HEK293T (cell line): Measurements from ENCODE around the gene LRRC4C.

Source experiments
- CTCF ChIA-PET: fragments of 350-600 bp; formaldehyde crosslinking; extraction: SDS; loops from one replicate; lab custom pipeline; 2021; ENCODE audit warnings: antibody characterized with exemption, inconsistent platforms; lab: Yijun Ruan, JAX
- POLR2A ChIA-PET: fragments of 350-600 bp; formaldehyde crosslinking; extraction: SDS; loops from one replicate; lab custom pipeline; 2020; ENCODE audit warnings: antibody characterized with exemption, inconsistent platforms; lab: Yijun Ruan, JAX
- DNase-seq: peaks from one replicate; pipeline ENCODE4 v3.0.0; 2012; ENCODE audit warnings: mixed read lengths; ENCODE audit errors: extremely low spot score
- ARNT ChIP-seq: fragments of 450-650 bp; IDR thresholded peaks from 2 replicates; pipeline ENCODE4 v1.6.1; 2017; ENCODE audit warnings: mild to moderate bottlenecking
- BHLHE40 ChIP-seq: fragments of 450-650 bp; IDR thresholded peaks from 2 replicates; pipeline ENCODE4 v1.6.1; 2016; ENCODE audit warnings: mild to moderate bottlenecking, moderate library complexity, borderline replicate concordance
- CTBP1 ChIP-seq: fragments of 450-650 bp; IDR thresholded peaks from 2 replicates; pipeline ENCODE4 v1.6.1; 2016; ENCODE audit warnings: borderline replicate concordance
- ELF4 ChIP-seq: fragments of 450-650 bp; IDR thresholded peaks from 2 replicates; pipeline ENCODE4 v1.6.1; 2017; ENCODE audit warnings: antibody characterized with exemption
- FOXA1 ChIP-seq: fragments of 450-650 bp; IDR thresholded peaks from 2 replicates; pipeline ENCODE4 v1.6.1; 2016; ENCODE audit warnings: mild to moderate bottlenecking
- FOXK2 ChIP-seq: fragments of 450-650 bp; IDR thresholded peaks from 2 replicates; pipeline ENCODE4 v1.6.1; 2016; ENCODE audit warnings: mild to moderate bottlenecking
- FOXM1 ChIP-seq: fragments of 450-650 bp; IDR thresholded peaks from 2 replicates; pipeline ENCODE4 v1.6.1; 2017; ENCODE audit warnings: mild to moderate bottlenecking, borderline replicate concordance
- HDGF ChIP-seq: fragments of 450-650 bp; IDR thresholded peaks from 2 replicates; pipeline ENCODE4 v1.6.1; 2017; ENCODE audit warnings: antibody characterized with exemption, borderline replicate concordance
- L3MBTL2 ChIP-seq: fragments of 450-650 bp; conservative IDR thresholded peaks from 2 replicates; pipeline ENCODE4 v1.6.1; 2016; ENCODE audit warnings: mild to moderate bottlenecking
- LEF1 ChIP-seq: fragments of 450-650 bp; IDR thresholded peaks from 2 replicates; pipeline ENCODE4 v1.6.1; 2017; ENCODE audit warnings: mild to moderate bottlenecking, borderline replicate concordance
- NFRKB ChIP-seq: fragments of 450-650 bp; IDR thresholded peaks from 2 replicates; pipeline ENCODE4 v1.6.1; 2016; ENCODE audit warnings: mild to moderate bottlenecking, moderate library complexity
- SP1 ChIP-seq: fragments of 450-650 bp; IDR thresholded peaks from 2 replicates; pipeline ENCODE4 v1.6.1; 2017
- SUZ12 ChIP-seq: fragments of 450-650 bp; IDR thresholded peaks from 2 replicates; pipeline ENCODE4 v1.6.1; 2016; ENCODE audit warnings: mild to moderate bottlenecking
- TARDBP ChIP-seq: fragments of 450-650 bp; IDR thresholded peaks from 2 replicates; pipeline ENCODE4 v1.6.1; 2016
- ZNF384 ChIP-seq: fragments of 450-650 bp; IDR thresholded peaks from 2 replicates; pipeline ENCODE4 v1.6.1; 2016
- TF ChIP-seq, protein P1 (sequence below): fragments of 450-650 bp; IDR thresholded peaks from 2 replicates; pipeline ENCODE4 v1.6.1; 2016

The LRRC4C gene

DNA sequence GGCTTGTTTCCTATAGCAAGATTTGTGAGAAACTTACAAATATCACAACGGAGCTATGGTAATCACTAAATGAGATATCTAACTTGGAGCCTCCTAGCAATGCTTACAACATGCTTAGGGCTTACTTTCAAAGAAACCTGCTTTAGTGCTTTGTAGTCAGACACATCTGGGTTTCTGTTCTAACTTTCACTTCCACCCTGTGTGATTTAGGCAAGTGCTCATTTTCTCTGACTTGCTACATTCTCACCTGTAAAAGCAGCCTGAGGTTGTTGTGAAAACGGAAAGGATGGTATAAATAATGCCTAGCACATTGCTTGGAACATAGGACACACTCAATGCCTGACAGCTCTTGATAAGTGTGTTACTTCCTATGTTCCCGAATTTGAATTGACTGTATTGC, 45.6 kb downstream of the LRRC4C start:
- DNase-seq: no peak
- ChIA-PET POLR2A (no interaction called here), CTCF (no interaction called here)
- TF ChIP-seq FOXA1 (no peak), ELF4 (no peak), HDGF (no peak), ARNT (no peak), SUZ12 (no peak)

DNA sequence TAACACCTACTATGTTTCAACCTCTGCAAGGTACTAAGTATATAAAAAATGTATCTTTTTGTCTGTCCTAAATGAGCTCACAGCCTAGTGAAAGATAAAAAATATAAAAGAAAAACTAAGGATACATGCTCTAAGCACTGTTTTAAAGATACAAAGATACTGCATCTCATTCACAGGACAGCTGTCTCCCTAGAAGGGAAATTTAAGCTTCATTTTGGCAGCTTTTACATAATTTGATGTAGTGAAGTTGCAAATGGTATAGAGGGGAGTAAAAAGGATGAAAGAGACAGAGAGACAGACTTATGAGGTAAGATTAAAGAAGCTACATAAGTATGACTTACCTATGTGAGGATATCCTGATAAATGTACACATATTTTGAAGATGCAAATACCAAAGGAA, 53.6 kb downstream of the LRRC4C start:
- no peak for DNase-seq
- ChIA-PET POLR2A (no interaction called here), CTCF (no interaction called here)
- TF ChIP-seq BHLHE40 (no peak), TARDBP (no peak), FOXA1 (no peak), ZNF384 (no peak), L3MBTL2 (no peak), ARNT (no peak)

DNA sequence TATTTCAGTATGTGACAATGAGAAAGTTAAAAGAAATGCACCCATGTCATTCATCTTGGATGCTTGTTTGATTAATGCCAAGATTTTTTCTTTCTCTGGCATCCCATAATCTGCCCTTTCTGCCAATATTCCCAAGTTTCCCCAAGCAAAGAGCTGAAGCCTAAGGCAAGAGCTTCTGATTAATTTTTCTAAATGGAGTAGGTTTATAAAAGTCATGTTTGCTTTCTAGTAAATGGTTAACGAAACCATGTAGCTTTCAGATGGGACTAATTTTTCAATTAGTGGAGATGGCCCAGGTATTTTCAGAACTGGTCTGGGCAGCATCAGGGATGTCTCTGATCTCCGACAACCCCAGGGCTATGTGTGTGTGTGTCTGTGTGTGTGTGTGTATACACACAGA, 55.3 kb downstream of the LRRC4C start:
- ChIA-PET POLR2A (no interaction called here), CTCF (no interaction called here)
- TF ChIP-seq FOXA1: no peak
- no peak for TF ChIP-seq CTBP1
- TF ChIP-seq L3MBTL2: no peak
- no peak for TF ChIP-seq SUZ12
- no peak for TF ChIP-seq BHLHE40
- no peak for TF ChIP-seq ZNF384
- TF ChIP-seq FOXK2: no peak
- TF ChIP-seq ELF4: no peak
- TF ChIP-seq, protein P1, sequence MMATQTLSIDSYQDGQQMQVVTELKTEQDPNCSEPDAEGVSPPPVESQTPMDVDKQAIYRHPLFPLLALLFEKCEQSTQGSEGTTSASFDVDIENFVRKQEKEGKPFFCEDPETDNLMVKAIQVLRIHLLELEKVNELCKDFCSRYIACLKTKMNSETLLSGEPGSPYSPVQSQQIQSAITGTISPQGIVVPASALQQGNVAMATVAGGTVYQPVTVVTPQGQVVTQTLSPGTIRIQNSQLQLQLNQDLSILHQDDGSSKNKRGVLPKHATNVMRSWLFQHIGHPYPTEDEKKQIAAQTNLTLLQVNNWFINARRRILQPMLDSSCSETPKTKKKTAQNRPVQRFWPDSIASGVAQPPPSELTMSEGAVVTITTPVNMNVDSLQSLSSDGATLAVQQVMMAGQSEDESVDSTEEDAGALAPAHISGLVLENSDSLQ: no peak
- no peak for TF ChIP-seq ARNT
- TF ChIP-seq LEF1: no peak
- no peak for TF ChIP-seq TARDBP
- TF ChIP-seq NFRKB: no peak
- TF ChIP-seq HDGF: no peak
- TF ChIP-seq FOXM1: no peak
- no peak for DNase-seq

DNA sequence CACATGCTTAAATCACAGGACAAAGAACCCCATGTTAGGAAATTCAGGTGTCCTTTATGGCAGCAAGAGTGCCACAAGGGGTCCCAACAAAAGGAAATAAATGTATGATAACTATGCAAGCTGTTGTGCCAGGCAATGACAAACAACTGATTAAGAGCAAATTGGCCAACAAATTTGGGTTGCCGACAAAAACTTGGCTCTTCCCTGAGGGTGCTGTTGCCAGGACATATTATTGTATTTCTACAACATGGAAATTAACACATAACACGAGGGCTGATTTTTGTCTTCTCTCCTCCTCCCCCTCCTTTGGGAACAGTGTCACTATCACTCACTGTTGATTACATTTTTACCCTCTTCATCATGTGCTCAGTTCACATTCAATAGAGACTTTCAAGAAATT, 56.0 kb downstream of the LRRC4C start:
- ChIA-PET POLR2A (no interaction called here), CTCF (no interaction called here)
- TF ChIP-seq SP1 (no peak), NFRKB (no peak), FOXK2 (no peak), ZNF384 (no peak), BHLHE40 (no peak), CTBP1 (no peak), ELF4 (no peak), FOXA1 (no peak), ARNT (no peak), TARDBP (no peak), FOXM1 (no peak), SUZ12 (no peak), LEF1 (no peak), HDGF (no peak), L3MBTL2 (no peak)
- TF ChIP-seq, protein P1: no peak
- DNase-seq: no peak

DNA sequence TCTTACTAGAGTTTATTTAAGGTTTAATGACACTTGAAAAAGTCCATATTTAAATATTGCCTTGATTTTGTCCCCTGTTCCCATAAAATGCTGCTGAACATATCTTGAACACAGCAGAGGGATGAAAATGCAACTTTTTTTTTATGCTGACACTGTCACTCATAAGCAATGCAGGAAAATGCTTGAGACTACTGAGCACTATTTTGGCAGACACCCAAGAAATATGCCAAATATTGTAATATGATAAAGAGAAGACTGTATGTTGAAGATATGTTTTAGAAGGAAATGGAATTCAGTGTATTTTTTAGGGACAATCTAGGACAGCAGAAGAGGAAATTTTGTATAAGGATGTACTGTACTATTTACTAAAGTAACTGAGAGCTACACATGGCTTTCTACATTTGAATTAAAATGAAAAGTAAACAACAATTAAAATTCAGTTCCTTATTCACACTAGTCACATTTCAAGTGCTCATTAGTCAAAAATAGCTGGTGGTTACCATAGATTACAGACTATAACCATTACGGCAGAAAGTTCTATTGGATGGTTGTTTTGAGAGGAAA, 58.6 kb downstream of the LRRC4C start:
- no peak for TF ChIP-seq ARNT
- ChIA-PET CTCF (no interaction called here), POLR2A (no interaction called here)
- DNase-seq: no peak

DNA sequence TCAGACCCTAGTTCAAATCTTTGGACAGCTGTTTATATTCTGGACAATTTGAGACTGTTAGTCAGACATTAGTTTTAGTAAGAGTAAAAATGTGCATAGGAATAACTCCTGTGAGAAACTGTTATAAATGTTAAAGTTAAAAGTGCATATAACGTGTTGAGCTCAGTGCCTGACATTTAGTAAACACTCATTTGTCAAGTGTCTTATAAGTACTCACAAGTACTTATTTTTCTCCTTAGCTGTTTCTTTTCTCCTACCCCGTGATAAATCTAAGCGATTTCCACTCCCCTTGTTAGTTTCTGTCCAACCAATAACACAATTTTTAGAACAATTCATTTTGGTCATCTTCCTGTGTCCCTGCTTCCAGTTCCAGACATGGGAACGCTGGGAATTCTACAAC, 59.3 kb downstream of the LRRC4C start:
- TF ChIP-seq ELF4 (no peak), L3MBTL2 (no peak), ZNF384 (no peak), BHLHE40 (no peak), HDGF (no peak), SP1 (no peak), SUZ12 (no peak), ARNT (no peak), CTBP1 (no peak)
- TF ChIP-seq, protein P1: no peak
- CTCF ChIA-PET: no interaction called here
- no peak for DNase-seq
- POLR2A ChIA-PET: no interaction called here

DNA sequence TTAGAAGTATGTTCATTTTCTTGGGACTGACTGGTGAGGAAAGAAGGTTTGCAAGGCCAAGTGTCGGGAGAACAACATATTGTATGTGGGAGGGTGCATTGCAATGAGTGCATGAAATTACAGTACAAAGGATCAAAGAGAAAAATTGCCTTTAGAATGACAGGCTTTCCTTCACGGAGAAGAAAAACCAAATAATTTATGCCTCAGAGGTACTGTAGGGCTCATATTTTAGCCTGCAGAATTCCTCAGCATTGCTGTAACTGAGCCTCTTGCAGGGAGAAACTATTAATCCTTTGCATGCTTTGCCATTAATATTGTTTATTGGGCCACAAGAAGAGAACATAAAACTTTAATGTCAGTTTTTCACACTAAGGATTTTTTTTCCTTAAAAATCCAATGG, 60.1 kb downstream of the LRRC4C start:
- ChIA-PET POLR2A (no interaction called here), CTCF (no interaction called here)
- no peak for DNase-seq
- TF ChIP-seq CTBP1: no peak
- no peak for TF ChIP-seq SUZ12
- TF ChIP-seq BHLHE40: no peak
- no peak for TF ChIP-seq LEF1
- TF ChIP-seq FOXA1: no peak
- TF ChIP-seq TARDBP: no peak
- TF ChIP-seq FOXM1: no peak
- TF ChIP-seq ZNF384: no peak
- no peak for TF ChIP-seq ARNT
- no peak for TF ChIP-seq NFRKB
- no peak for TF ChIP-seq ELF4
- TF ChIP-seq, protein P1: no peak
